SK-N-SH (cell line): ENCODE results near the gene CHCHD6. TPM values are rescaled to one million over a fixed set of nuclear protein-coding genes. Genes with fewer than 3 reads are reported as not detected.
A peak's percentile ranks its signal among the peaks of the same experiment; 100 is the strongest.

Experiments used
- CHD2 ChIP-seq: fragments of 150-350 bp; IDR thresholded peaks from 2 replicates; pipeline ENCODE4 v1.6.1; 2018; ENCODE audit warnings: low read length; ENCODE audit not compliant: partially characterized antibody
- CTCF ChIP-seq: fragments of 200-600 bp; sonication (generic); IDR thresholded peaks from 2 replicates; pipeline ENCODE4 v1.6.1; 2017; ENCODE audit warnings: antibody characterized with exemption, mild to moderate bottlenecking, moderate library complexity
- ELF1 ChIP-seq: IDR thresholded peaks from 2 replicates; pipeline ENCODE4 v1.4.0; 2012
- EP300 ChIP-seq, 2 experiments: IDR thresholded peaks; 2 replicates each; pipeline versions ENCODE4 v1.4.0 to v1.6.1; 2012; ENCODE audit warnings: borderline replicate concordance in 1 of 2, low read depth in 1 of 2, low read length in 1 of 2
- EZH2phosphoT487 ChIP-seq: fragments of 200-600 bp; sonication (generic); IDR thresholded peaks from 2 replicates; pipeline ENCODE4 v1.6.1; 2017; ENCODE audit warnings: low read depth, mixed run types, mild to moderate bottlenecking, antibody characterized with exemption, moderate library complexity, borderline replicate concordance
- FOSL2 ChIP-seq: IDR thresholded peaks from 2 replicates; pipeline ENCODE4 v1.4.0; 2012; ENCODE audit warnings: low read depth, mild to moderate bottlenecking, moderate library complexity, borderline replicate concordance
- FOXJ3 ChIP-seq: sonication (generic); formaldehyde crosslinking; IDR thresholded peaks from 2 replicates; pipeline ENCODE4 v1.5.1; 2020; ENCODE audit warnings: mild to moderate bottlenecking, missing genetic modification reagents
- FOXM1 ChIP-seq: IDR thresholded peaks from 2 replicates; pipeline ENCODE4 v1.4.0; 2012; ENCODE audit warnings: low read depth, mild to moderate bottlenecking
- GABPA ChIP-seq: IDR thresholded peaks from 2 replicates; pipeline ENCODE4 v1.4.0; 2012; ENCODE audit warnings: low read depth, mild to moderate bottlenecking
- IRF3 ChIP-seq: fragments of 150-350 bp; IDR thresholded peaks from 2 replicates; pipeline ENCODE4 v1.6.1; 2016; ENCODE audit warnings: mild to moderate bottlenecking, low read depth, low read length
- MEF2A ChIP-seq: IDR thresholded peaks from 2 replicates; pipeline ENCODE4 v1.4.0; 2012; ENCODE audit warnings: low read depth, borderline replicate concordance
- MXI1 ChIP-seq: IDR thresholded peaks from 2 replicates; pipeline ENCODE4 v1.6.1; 2012; ENCODE audit warnings: mild to moderate bottlenecking, low read depth, low read length, improper control_type of control experiment
- NFIC ChIP-seq: IDR thresholded peaks from 2 replicates; pipeline ENCODE4 v1.4.0; 2012; ENCODE audit warnings: borderline replicate concordance
- POLR2AphosphoS5 ChIP-seq: IDR thresholded peaks from 2 replicates; pipeline ENCODE4 v1.6.1; 2012; ENCODE audit warnings: low read depth, low read length
- REST ChIP-seq: IDR thresholded peaks from 2 replicates; pipeline ENCODE4 v1.6.1; 2012; ENCODE audit warnings: mild to moderate bottlenecking, low read depth, low read length, moderate library complexity
- RXRA ChIP-seq: IDR thresholded peaks from 2 replicates; pipeline ENCODE4 v1.4.0; 2012; ENCODE audit warnings: low read depth, mild to moderate bottlenecking, borderline replicate concordance
- SIN3A ChIP-seq: IDR thresholded peaks from 2 replicates; pipeline ENCODE4 v1.6.1; 2012; ENCODE audit warnings: low read depth, mild to moderate bottlenecking, low read length, moderate library complexity, borderline replicate concordance
- TAF1 ChIP-seq: IDR thresholded peaks from 2 replicates; pipeline ENCODE4 v1.6.1; 2012; ENCODE audit warnings: low read depth, mild to moderate bottlenecking, low read length, moderate library complexity, borderline replicate concordance
- TEAD4 ChIP-seq: IDR thresholded peaks from 2 replicates; pipeline ENCODE4 v1.4.0; 2012; ENCODE audit warnings: mild to moderate bottlenecking, borderline replicate concordance; ENCODE audit not compliant: insufficient read depth
- USF2 ChIP-seq: fragments of 150-350 bp; IDR thresholded peaks from 2 replicates; pipeline ENCODE4 v1.6.1; 2017; ENCODE audit warnings: antibody characterized with exemption, low read length, low read depth, borderline replicate concordance
- YY1 ChIP-seq: IDR thresholded peaks from 2 replicates; pipeline ENCODE4 v1.4.0; 2012; ENCODE audit warnings: low read depth, mild to moderate bottlenecking
- polyA plus RNA-seq, 3 experiments: library from polyadenylated mRNA; depleted of rRNA; stranded (reverse); fragments of >200 nt; gene quantifications; 2 replicates each; pipeline ENCODE4 v1.2.3, GENCODE V29; 2012

Gene CHCHD6
- polyA plus RNA-seq, 1 of the 3 experiments (the other 2 are of a cell fraction): 42.5 TPM

- TF ChIP-seq EZH2phosphoT487: no peak
- TF ChIP-seq TAF1: peak; percentile 70
- TF ChIP-seq TEAD4: peak; percentile 97
- TF ChIP-seq RXRA: no peak
- TF ChIP-seq EP300 (IDR thresholded peaks at IDR 0.05; ENCODE audit: borderline replicate concordance in 1 of 2, low read depth in 1 of 2, low read length in 1 of 2): peak in 1 of 2 experiments; percentile 80; a peak in 2 of 4 replicates
- peak; percentile 59; the same call in 1 of the 2 replicates for TF ChIP-seq FOXJ3
- TF ChIP-seq ELF1: peak; percentile 96
- TF ChIP-seq NFIC: peak; percentile 75
- peak; percentile 82 for TF ChIP-seq CHD2
- TF ChIP-seq CTCF: peak; percentile 78
- TF ChIP-seq IRF3: no peak
- no peak for TF ChIP-seq MEF2A
- TF ChIP-seq USF2: no peak
- TF ChIP-seq FOSL2: no peak; the same call in 1 of the 2 replicates
- no peak for TF ChIP-seq FOXM1
- no peak for TF ChIP-seq YY1
- TF ChIP-seq GABPA: peak; percentile 52; the same call in 1 of the 2 replicates
- peak; percentile 64; the same call in 1 of the 2 replicates for TF ChIP-seq SIN3A
- peak; percentile 79 for TF ChIP-seq POLR2AphosphoS5
- no peak; the same call in 1 of the 2 replicates for TF ChIP-seq REST
- TF ChIP-seq MXI1: no peak; the same call in 1 of the 2 replicates
Measured at GRCh38 chr3:127002195-127003174, 298.4 kb downstream of the CHCHD6 start (continued).
